KG1 (cell line): ENCODE data around the gene CHGA.

Source experiments
- DNase-seq: peaks from one replicate; lab custom pipeline; 2025; lab: John Stamatoyannopoulos, UW

CHGA gene

DNA sequence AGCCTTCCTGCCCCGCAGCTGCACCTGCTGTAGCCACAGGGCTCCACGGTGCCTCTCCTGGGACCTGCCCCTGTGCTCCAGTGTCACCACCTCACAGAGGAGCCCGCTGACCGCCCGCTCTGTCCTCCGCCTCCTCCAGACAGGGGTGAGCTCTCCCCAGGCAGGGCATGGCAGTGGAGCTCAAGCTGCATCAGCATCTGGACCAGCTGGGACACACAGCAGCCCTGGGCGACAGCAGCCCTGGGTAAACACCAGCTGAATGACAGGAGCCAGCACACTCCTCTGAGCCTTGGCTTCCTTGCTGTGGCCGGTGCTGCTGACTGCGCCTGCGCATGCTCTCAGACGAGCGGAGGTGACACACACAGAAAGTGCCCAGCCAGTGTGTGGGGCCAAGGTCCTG is 22.0 kb downstream of the CHGA start:
- no peak for DNase-seq

DNA sequence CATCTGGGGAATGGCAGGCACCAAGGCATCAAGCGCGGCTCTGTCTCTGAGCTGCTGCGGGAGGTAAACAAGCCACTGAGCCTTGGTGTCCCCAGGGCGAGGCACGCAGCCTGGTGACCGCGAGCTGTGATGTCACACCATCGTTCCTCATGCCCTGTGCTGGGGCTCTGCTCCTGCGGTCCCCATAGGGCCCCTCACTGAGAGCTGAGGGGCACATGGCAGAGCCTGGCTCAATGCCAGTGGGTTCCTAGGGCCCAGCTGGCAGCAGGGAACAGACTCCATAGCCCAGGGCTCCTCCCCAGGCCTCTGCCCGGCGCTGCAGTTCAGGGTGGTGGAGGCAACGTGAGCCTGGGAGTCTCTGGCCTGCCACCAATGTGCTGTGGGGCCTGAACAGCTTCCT is 22.6 kb downstream of the CHGA start:
- no peak for DNase-seq

DNA sequence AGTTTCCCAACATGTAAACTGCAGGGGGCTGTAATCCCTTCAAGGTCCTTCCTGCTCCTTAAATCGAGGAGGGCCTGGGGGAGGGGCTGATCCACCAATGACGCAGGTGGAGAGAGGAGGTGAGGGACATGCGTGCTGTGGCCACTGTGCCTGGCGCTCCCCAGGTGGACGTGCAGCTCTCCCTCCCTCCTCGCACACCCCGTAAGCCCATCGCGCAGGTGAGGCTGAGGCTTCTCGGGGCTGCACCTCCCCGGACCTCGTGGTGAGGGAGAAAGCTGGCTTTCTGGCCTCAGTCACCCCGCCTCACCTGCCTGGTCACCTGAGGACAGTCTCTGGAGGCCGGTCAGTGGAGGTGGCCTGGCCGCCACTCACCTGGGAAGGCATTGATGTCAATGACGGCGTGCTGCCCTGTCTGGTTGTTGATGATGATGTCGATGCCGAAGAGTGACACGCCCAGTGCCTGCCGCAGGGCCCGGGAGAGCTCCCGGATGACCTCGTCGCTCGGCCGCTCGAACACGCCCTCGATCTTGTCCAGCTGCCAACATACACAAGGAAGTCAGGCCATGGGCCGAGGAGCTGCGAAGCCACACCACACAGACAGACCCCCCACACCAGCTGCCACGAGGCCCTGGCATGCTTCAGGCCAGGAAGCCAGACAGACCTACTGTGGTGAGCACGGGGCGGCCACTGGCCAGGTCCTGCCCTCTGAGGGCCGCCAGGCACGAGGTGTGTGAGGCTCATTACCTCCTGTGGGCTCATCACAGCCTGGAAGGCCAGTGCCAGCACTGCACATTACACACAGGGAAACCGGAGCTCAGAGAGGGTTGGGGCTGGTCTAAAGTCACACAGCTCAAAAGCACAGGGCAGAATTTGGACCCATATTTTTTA is 23.3 kb downstream of the CHGA start:
- no peak for DNase-seq

DNA sequence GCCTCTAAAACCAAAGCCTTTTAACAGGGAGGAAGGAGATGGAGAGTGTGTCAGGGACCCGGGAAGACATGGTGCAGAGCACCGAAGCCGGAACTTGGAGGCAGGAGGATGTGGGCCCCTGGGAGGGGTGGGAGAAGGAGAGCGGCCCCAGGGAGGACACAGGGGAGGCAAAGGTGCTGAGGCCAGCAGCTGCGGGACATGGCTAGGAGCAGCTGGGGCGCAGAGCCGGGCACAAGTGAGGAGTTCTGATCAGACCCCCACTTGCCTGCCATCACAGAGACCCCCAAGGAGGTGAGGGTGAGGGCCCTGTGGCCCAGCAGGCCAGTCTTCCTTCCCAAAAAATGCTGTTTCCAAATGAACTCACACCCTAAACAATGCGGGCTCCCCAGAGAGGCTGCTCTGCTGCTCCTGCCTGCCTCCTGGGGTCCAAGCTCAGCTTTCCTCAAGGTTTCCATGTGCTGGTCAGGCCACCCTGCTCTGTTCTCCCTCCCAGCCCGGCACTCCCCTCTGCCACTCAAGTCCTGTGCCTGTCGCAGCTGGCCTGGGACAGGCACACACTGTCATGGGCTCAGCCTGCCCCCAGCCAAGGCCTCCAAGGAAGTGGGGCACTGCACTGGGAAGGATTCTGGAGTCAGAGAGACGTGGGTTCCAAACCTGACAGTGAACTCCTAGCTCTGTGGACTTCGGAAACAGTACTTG is 24.0 kb downstream of the CHGA start:
- no peak for DNase-seq

DNA sequence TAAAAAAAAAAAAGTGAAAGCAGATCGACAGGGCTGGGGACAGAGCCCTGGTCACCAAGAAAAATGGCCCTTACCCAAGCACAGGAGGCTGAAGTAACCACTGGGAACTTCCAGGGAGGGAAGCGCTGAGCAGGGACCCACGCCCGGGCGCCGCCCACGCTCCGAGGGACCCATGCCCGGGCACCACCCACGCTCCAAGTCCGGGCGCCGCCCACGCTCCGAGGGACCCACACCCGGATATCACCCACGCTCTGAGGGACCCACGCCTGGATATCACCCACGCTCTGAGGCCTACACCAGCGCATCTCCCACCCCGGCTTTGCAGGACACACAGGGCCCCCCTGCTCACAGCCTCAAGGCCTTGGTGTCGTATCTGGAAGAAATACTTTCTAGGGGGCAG is 25.7 kb downstream of the CHGA start:
- no peak for DNase-seq

DNA sequence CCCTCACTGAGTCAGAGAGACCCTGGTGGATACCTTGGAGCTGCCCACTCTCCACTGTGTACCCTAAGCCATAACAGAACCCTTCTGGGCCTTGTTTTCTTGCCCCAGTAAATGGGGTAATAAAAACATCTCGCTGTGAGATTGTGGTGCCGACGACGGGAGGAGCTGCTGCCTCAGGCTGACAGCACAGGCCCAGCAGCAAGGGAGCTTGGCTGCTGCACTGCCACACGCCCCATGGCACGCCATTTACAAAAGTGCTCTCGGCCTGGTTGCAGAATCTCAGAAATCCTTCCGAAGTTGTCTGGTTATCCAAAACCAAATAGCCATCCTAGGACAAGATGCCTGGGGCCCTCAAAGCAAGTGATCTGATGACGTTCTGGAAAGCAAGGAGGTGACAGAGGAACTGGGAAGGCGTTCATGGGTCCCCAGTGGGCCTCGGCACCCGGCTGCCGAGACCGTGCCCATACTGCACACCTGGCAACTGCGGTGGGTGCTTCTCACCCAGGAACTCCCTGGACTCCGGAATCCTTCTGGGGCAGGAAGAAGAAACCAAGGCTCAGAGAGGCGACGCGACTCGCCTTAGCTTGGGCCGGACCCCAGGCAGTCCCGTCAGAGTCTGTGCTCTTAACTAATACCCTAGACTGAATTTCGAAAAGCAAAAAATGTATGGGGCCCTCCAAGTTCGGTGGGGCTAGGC is 26.7 kb downstream of the CHGA start:
- DNase-seq: no peak

DNA sequence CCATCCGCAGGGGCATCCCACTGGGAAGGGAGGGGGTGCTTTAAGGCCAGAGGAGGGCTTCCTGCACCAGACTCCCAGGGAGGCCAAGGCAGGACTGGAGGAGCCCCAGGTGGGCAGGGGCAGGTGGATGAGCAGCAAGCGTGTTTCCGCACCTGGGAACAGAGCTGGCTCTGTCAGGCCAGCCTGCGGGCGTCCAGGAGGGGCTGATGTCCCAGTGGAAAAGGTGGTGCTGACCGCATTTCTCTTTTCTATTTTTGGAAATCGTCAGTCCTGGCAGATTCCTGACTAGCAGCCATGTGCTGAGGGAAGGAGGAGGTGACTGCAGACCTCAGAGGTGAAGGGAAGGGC is 27.2 kb downstream of the CHGA start:
- no peak for DNase-seq

DNA sequence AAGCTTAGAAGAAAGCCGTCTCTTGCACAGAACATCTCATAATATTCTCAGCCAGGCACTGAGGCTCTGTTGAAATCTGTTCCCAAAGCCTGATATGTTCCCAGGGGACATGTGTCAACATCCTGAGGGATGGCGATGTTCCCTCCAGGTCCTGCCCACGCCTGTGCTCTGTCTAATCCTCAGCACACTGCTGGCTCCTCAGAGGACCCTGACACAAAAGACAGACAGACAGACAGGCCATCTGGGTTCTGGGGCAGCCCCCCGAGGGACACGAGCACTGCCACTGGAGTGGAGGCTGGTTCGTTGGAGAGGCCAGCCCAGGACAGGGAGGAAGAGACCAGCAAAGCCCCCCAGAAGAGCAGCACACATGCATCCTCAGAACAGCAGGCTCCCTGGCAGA is 27.8 kb downstream of the CHGA start:
- DNase-seq: no peak

DNA sequence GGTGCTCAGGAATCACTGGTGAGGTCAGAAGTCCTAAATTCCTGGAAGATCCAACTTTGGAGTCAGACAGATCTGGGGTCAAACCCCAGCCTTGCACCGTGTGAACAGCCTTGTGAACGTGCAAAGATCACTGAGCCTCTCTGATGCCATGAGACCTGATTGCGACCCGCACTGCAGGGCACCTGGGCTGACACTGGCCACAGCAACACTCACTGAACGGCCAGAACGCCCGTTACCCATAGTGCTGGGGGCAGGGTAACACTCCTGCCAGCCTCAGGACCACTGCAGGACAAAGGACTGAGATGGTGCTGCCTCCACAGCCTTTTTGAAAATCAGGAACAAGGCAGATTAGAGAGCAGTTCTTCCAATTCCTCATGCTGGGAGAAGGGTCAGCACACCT is 28.3 kb downstream of the CHGA start:
- no peak for DNase-seq

DNA sequence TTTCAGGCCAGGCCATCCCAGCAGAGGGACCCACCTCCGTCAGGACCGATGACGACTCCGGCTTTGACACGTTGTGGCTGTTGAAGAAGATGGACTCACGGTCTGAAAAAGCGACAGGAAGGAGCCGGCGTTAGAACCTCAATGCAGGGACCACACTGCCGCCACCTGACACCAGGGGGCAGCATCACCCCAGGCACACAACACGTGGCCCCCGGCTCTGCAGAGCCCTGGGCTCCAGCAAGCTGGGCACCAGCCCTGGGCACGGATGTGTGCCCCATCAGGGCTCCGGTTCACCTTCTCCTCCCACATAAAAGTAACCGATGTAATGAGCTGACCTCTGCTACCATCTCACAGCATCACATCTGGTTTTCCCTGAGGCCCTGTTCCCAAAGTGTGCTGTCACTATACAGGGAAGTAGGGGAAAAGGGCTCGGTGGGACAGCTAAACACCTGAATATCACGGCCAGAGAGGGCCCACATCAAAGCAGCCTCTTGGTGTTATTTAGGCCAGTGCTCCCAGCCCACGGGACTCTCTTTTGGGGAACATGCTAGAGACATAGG is 29.0 kb downstream of the CHGA start:
- peak; percentile 54 for DNase-seq

DNA sequence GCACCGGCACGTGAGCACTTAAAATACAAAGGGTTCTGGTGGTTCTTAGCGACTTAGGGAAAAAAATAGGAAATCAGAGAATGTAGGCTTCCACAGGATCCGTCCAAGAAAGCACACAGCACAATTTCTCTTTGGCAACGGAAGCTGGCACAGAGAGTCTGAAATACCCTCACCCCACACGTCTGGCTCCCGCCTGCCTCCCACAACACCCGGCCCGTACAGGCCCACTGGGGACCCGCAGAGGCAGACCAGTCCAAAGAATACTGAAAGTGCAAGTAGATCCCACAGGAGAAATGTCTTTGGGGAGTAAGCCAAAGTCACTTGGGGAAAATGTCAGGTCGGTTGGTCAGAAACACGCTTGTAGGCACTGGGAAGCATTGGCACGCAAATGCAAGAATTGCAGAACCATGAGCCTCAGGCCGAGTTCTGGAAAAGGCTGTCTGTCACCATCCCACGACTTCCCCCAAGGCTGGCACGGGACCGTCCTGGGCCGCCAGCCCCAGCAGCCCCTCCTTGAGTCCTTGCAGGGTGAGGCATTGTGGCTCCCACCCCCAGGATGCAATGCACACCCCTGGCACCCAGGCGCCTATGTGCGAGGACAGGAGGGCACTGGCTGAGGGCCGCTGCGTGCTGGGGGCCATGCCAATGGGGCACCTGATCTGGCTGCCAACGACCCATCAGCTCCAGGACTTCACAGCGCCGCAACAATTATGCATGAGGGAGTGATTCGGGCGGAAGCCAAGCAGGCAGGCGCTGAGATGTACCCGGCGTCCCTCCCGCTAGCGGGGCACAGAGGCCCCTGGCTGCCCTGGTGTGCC is 29.7 kb downstream of the CHGA start:
- DNase-seq: no peak

DNA sequence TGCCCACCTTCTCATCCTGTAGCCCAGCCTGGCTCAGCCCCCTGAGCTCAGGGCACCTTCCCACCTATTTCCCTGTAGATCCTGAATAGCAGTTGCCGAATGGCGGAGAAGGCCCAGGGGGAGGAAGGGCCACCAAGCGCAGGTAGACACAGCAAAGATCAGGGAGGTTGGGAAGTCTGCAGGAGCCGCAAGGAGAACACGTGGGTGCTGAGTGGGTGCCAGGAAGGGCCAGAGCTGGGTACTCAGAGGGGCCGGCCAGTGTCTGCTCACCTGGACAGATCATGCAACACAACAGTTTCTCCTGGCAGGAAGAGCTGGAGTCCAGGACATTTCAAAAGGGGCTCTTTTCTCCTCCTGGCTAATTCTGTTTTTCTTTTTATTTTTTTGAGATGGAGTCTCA is 30.6 kb downstream of the CHGA start:
- no peak for DNase-seq

DNA sequence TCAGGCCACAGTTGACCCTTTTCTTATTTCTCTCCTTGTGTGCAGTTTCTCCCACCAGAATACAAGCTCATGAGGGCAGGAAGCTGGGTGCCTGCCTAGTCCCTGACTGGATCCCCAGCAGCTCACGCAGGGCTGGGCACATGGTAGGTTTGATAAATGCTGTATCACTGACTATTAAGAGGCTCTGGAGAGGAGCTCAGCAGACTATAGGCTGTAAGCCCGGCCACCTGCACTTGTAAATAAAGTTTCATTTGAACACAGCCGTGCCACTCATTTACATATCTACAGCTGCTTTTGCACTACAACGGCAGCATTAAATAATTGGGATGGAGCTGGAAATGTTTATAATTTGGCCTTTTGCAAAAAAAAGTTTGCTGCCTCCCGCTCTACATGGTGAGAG is 32.0 kb downstream of the CHGA start:
- DNase-seq: no peak

DNA sequence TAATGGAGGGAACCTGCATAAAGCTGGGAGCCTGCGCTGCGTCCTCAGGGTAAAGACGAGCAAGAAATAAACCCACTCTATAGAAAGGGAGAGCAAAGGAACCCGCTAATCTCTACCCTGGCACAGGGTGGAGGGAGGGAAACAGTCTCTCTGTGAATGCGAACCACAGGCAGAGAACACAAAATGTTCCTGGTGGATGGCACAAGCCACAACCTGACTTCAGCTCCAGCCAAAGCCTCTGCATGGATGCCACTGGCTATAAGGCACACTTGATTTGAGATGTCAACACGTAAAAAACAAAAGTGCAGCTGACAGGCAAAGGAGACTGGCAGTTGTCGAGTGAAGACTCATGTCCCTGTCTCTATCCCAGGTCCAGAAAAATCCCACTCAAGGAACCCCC is 32.4 kb downstream of the CHGA start:
- DNase-seq: no peak

DNA sequence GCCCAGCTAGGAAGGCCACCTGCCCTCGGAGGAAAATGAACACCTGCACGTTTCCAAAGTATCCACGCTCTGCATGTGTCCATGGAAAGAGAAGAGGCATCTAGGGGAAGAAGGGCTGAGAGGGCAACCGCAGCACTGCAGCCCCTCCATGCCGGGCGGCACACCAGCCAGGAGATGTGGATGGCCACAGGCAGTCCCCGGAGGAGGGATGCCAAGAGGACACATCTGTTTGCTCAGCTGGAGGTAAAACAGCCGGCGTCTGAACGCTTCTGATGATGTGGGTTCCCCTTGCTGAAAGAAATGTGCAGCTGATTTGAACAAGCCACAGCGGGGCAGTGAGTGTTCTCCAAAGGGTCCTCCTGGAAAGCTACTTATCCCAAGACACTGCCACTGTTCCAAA is 34.0 kb downstream of the CHGA start:
- DNase-seq: no peak

DNA sequence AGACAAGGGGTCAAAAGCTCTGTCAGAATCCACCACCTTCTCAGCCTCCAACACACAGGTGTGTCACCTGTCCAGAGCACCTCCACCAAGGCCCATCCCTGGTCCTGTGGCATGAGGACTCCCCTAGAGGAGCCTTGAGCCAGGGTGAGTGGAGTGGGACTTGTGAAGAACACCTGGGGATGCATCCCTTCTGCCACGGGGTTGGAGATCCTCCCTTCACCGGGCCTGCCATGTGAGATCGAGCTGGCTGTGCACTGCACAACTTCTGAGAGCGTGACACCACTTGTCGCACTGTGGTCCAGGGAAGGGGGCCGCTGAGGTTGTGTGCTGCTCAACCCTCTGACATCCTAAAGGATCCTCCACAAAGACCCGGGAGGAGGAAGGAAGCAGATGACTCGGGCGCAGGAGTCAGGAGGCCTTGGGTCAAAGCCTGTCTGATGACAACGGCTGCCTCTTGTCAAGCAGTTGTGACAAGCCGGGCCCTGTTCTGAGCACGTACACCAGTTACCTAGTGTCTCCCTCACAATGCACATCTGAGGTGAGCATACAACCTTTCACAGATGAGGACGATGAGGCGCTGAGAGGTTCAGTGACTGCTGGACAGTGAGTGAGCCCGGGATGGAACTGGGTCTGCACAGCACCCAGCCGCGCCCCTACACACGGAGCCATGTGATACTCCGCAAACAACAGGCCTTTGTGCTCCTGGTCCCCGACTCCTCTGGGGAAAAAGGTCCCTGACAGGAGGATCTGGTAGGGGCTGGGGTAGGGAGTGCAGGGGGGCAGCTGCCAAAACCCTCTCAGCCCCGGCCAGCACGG is 35.6 kb downstream of the CHGA start:
- no peak for DNase-seq

DNA sequence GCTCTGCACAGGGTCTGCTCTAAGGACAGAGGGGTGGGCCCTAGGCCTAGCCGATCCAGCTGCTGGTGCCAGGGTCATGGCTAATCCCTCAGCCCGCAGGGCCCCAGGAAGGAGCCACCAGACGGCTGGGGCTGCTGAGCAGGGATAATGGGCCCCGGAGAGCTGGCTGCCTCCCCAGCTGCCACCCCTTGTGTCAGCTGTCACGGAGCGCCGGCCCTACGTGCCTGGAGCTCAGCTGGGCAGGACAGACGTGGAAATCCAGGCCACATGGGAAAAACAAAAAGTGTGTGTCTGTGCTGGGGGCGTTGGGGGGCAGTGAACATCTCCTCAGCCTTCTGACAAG is 36.2 kb downstream of the CHGA start:
- no peak for DNase-seq

DNA sequence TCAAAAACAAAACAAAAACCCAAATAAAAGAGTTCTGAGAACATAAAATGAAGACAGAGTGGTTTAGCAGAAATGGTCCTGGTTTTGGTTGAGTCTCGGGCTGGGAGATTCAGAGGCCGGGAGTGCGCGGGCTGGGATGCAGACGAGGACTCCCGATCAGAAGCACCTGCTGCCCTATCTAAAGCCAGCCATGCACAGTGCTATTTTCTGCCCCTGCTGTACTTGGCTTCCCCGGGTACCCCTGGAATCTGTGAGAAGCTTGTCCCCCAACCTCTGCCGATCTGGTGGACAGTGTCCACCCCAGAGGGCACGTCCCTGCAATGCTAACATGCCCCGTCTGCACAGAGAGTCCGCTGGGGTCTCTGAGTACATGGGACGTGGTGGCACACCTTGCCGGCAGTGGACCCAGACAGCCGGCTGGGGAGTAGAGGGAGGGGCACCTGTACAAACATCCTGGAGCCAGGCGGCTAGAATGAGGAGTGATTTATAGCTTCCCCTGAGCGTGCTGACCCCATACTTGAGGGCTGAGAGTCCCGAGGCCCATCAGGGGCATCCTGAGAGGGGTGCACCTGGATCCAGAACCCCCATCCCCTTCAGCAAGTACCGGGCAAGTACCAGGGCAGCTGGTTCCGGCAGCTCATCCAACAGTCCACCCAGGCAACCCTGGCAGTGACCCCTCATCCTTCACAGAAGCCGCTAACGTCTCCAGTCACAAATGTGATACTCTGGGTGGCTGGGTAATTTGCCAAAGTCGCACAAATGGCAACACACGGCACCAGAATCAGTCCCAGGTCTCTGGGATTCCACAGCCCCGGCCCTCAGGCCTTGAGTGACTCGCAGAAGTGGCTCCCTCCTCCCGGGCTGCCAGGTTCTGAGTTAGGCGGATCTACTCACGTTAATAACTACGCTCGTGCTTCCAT is 37.1 kb downstream of the CHGA start:
- no peak for DNase-seq

DNA sequence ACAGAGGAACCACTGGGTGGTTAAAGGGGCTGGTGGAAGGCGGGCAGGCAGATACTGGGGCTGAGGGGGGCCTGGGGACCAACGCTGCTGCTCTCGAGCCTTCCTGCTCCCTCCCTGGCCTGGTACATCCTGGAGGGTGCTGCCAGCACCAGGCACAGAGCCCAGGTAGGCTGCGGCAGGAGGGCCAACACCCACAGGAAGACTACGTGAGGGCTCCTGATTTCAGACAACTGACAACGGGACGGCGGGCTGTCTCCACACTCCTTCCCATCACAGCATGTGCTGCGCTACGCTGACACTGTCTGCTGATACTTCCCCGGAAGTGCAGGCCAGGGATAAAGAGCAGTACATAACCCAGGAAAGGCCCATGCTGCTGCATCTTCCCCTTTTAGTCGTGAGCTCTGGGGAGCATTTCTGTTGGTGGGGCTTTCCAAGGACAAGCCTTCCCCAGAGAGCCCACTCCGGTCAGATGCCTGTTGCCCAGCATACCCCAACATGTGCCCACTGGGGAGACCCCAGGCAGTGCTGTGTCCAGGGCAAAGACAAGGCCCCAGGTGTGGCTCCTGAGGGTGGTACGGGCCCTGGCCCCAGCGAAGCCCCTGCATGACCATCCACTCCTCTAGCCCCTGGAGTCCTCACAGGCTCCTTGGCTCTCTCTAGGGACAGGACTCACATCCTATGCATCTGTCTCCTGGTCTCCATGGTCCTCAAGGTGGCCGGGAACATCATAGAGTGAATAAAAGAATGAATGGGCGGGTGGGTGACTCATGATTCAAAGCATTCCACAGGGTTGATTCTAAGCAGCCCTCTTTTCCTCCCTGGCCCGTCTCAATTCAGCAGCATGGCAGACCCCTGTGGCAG is 38.0 kb downstream of the CHGA start:
- DNase-seq: no peak
